Measurements from ENCODE around the gene ZCCHC3.

GRCh38 chr20:316316-317068 lies 19.1 kb downstream of the ZCCHC3 start:
- no peak for TF ChIP-seq POLR2A (IDR thresholded peaks at IDR 0.05; ENCODE audit: low read depth, low read length)
- no peak for TF ChIP-seq POLR2AphosphoS5 (IDR thresholded peaks at IDR 0.05; ENCODE audit: low read depth, low read length)
